Keratinocyte (primary cell): Measurements from ENCODE around the gene HS6ST3.

ENCODE experiments used
- CTCF ChIP-seq, 3 experiments: IDR thresholded peaks in 1 of 3; conservative IDR thresholded peaks in 1 of 3; optimal IDR thresholded peaks in 1 of 3; 2 replicates in 2 of 3; 3 replicates in 1 of 3; pipeline versions ENCODE3 to v1.5.1; 2011; ENCODE audit warnings: low read length in 3 of 3, mild to moderate bottlenecking in 3 of 3, moderate library complexity in 2 of 3, control low read depth in 1 of 3, inconsistent platforms in 1 of 3; ENCODE audit not compliant: insufficient read depth in 2 of 3; ENCODE audit errors: extremely low read depth in 1 of 3
- EZH2 ChIP-seq: IDR thresholded peaks from one replicate; pipeline ENCODE4 v1.6.1; 2012; ENCODE audit warnings: inconsistent platforms, mild to moderate bottlenecking, low read length, moderate library complexity

- TF ChIP-seq CTCF (optimal IDR thresholded peaks at IDR 0.05 in 1 of 3, IDR thresholded peaks at IDR 0.05 in 1 of 3, conservative IDR thresholded peaks at IDR 0.05 in 1 of 3; ENCODE audit: extremely low read depth in 1 of 3, insufficient read depth in 2 of 3, low read length in 3 of 3), result no peak
- TF ChIP-seq EZH2, result no peak
Measured at GRCh38 chr13:96172066-96172465, 82.2 kb downstream of the HS6ST3 start.
